GM19043 (cell line): ENCODE measurements around the gene SP7.
A peak's percentile ranks its signal among the peaks of the same experiment; 100 is the strongest.
"Not testable (repeated sequence)": the region's sequence is repeated elsewhere in the genome, so short reads cannot be mapped to it uniquely, and the experiment has no call there.

Experiments
- ATAC-seq: cut with Tn5 transposase; IDR thresholded peaks from one replicate; pipeline ENCODE4 v1.9.1; 2021; ENCODE audit warnings: low read depth; ENCODE audit not compliant: unreplicated experiment

Gene SP7

GRCh38 chr12:53336181-53336681 lies at the start of gene SP7:
Gene SP7, minus strand, starts transcription at chr12:53336354. Its CDS starts 708 bp downstream, at chr12:53335646.
- ATAC-seq, result no peak

GRCh38 chr12:53383258-53383657 lies 47.1 kb upstream of the SP7 start:
- ATAC-seq, result no peak

- no peak for ATAC-seq
Observed at GRCh38 chr12:53381731-53382630, 45.8 kb upstream of the SP7 start.

GRCh38 chr12:53380794-53381730 lies 44.9 kb upstream of the SP7 start:
- ATAC-seq, result no peak

GRCh38 chr12:53380104-53380793 lies 44.1 kb upstream of the SP7 start, which contains the start of gene SP1:
Gene SP1, plus strand, starts transcription at chr12:53380176. Its CDS starts 116 bp downstream, at chr12:53380292.
- ATAC-seq, result peak; percentile 42

- ATAC-seq, result peak; percentile 60
Observed at GRCh38 chr12:53379389-53380103, 43.4 kb upstream of the SP7 start.

GRCh38 chr12:53378724-53379388 lies 42.7 kb upstream of the SP7 start:
- ATAC-seq, result no peak

GRCh38 chr12:53378222-53378621 lies 42.1 kb upstream of the SP7 start:
- ATAC-seq, result no peak

- no peak for ATAC-seq
Observed at GRCh38 chr12:53376747-53377146, 40.6 kb upstream of the SP7 start.

GRCh38 chr12:53374277-53374676 lies 38.1 kb upstream of the SP7 start:
- not testable (repeated sequence) for ATAC-seq

GRCh38 chr12:53373554-53374133 lies 37.5 kb upstream of the SP7 start:
- not testable (repeated sequence) for ATAC-seq

- no peak for ATAC-seq
Observed at GRCh38 chr12:53365245-53365904, 29.2 kb upstream of the SP7 start.

- not testable (repeated sequence) for ATAC-seq
Observed at GRCh38 chr12:53361638-53362037, 25.5 kb upstream of the SP7 start.

GRCh38 chr12:53358836-53359419 lies 22.8 kb upstream of the SP7 start:
- no peak for ATAC-seq

- ATAC-seq, result no peak
Observed at GRCh38 chr12:53355121-53355520, 19.0 kb upstream of the SP7 start.

GRCh38 chr12:53353257-53353655 lies 17.1 kb upstream of the SP7 start:
- no peak for ATAC-seq

- no peak for ATAC-seq
Observed at GRCh38 chr12:53352331-53353256, 16.4 kb upstream of the SP7 start.
